IMR-90 (cell line): Measurements from ENCODE around the gene TMEM9.

Experiments
- MAFK ChIP-seq: IDR thresholded peaks from 2 replicates; pipeline ENCODE4 v1.6.1; 2012; ENCODE audit warnings: low read depth, low read length, improper control_type of control experiment
- POLR2A ChIP-seq: IDR thresholded peaks from 2 replicates; pipeline ENCODE4 v1.6.1; 2012; ENCODE audit warnings: mild to moderate bottlenecking, low read depth, low read length
- RCOR1 ChIP-seq: IDR thresholded peaks from 2 replicates; pipeline ENCODE4 v1.6.1; 2012; ENCODE audit warnings: mild to moderate bottlenecking, low read length, improper control_type of control experiment; ENCODE audit not compliant: insufficient replicate concordance
- RFX5 ChIP-seq: IDR thresholded peaks from 2 replicates; pipeline ENCODE4 v1.8.0; 2012; ENCODE audit warnings: low read depth, mild to moderate bottlenecking, low read length, moderate library complexity
- SMC3 ChIP-seq: fragments of 150-350 bp; IDR thresholded peaks from 2 replicates; pipeline ENCODE4 v1.6.1; 2016; ENCODE audit warnings: low read depth, mild to moderate bottlenecking, antibody characterized with exemption, low read length, moderate library complexity
- TF ChIP-seq, protein P1 (sequence below): conservative IDR thresholded peaks from 2 replicates; pipeline ENCODE4 v1.5.1; 2012; ENCODE audit warnings: mild to moderate bottlenecking, low read depth, low read length, improper control_type of control experiment
- TF ChIP-seq, protein P2 (sequence below): fragments of 150-350 bp; IDR thresholded peaks from 2 replicates; pipeline ENCODE4 v1.6.1; 2017; ENCODE audit warnings: mild to moderate bottlenecking, antibody characterized with exemption, low read length, low read depth

DNA sequence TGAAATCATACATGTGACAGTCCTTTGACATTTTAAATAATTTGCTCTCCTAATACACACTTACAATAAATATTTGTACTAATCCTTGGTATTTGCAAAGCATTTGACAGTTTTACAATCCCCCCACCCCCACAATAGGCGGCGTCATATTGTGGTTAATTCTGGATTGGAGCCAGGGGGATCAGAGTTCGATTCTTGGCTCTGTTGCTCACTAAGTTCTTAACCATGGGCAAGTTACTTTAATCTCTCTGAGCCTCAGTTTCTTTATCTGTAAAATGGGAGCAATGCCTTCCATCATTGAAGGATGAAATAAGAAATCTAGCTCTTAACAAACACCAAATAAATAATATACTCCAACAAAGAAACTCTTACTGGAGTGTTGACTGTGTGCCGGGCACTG is 65.9 kb downstream of the TMEM9 start:
- TF ChIP-seq POLR2A, result no peak
- TF ChIP-seq, protein P1, sequence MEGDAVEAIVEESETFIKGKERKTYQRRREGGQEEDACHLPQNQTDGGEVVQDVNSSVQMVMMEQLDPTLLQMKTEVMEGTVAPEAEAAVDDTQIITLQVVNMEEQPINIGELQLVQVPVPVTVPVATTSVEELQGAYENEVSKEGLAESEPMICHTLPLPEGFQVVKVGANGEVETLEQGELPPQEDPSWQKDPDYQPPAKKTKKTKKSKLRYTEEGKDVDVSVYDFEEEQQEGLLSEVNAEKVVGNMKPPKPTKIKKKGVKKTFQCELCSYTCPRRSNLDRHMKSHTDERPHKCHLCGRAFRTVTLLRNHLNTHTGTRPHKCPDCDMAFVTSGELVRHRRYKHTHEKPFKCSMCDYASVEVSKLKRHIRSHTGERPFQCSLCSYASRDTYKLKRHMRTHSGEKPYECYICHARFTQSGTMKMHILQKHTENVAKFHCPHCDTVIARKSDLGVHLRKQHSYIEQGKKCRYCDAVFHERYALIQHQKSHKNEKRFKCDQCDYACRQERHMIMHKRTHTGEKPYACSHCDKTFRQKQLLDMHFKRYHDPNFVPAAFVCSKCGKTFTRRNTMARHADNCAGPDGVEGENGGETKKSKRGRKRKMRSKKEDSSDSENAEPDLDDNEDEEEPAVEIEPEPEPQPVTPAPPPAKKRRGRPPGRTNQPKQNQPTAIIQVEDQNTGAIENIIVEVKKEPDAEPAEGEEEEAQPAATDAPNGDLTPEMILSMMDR, result no peak
- TF ChIP-seq RFX5, result no peak
- no peak for TF ChIP-seq MAFK
- TF ChIP-seq, protein P2, sequence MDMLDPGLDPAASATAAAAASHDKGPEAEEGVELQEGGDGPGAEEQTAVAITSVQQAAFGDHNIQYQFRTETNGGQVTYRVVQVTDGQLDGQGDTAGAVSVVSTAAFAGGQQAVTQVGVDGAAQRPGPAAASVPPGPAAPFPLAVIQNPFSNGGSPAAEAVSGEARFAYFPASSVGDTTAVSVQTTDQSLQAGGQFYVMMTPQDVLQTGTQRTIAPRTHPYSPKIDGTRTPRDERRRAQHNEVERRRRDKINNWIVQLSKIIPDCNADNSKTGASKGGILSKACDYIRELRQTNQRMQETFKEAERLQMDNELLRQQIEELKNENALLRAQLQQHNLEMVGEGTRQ, result no peak
- TF ChIP-seq SMC3, result no peak
- TF ChIP-seq RCOR1, result no peak
